Activated CD8-positive, alpha-beta memory T cell treated with anti-CD3 and anti-CD28 coated beads for 36 hours (primary cell): ENCODE data around the gene NELL2. TPM values are rescaled to one million over a fixed set of nuclear protein-coding genes. Genes with fewer than 3 reads are reported as not detected.

ENCODE experiments used
- CTCF ChIA-PET: fragments of 350-600 bp; sonication (Branson Sonifier 250); formaldehyde crosslinking; loops from one replicate; lab custom pipeline; 2021; ENCODE audit warnings: antibody characterized with exemption; lab: Charles Lee
- POLR2A ChIA-PET: fragments of 350-600 bp; sonication (Branson Sonifier 250); formaldehyde crosslinking; loops from one replicate; lab custom pipeline; 2021; ENCODE audit warnings: antibody characterized with exemption; lab: Charles Lee
- total RNA-seq, 2 experiments: library from RNA; stranded (reverse); gene quantifications; one replicate each; pipeline ENCODE4 v1.2.3, GENCODE V29; 2021

NELL2 gene
- total RNA-seq, 2 experiments from 2014 or later: 48.3 to 50.0 TPM

GRCh38 chr12:44663291-44663690, 212.8 kb downstream of the NELL2 start:
- ChIA-PET CTCF (no interaction called here), POLR2A (no interaction called here)

- CTCF ChIA-PET: no interaction called here
- POLR2A ChIA-PET: no interaction called here
Observed at GRCh38 chr12:44655846-44656245, 220.3 kb downstream of the NELL2 start.

GRCh38 chr12:44654646-44655639, 221.2 kb downstream of the NELL2 start:
- POLR2A ChIA-PET: no interaction called here
- CTCF ChIA-PET: no interaction called here

DNA sequence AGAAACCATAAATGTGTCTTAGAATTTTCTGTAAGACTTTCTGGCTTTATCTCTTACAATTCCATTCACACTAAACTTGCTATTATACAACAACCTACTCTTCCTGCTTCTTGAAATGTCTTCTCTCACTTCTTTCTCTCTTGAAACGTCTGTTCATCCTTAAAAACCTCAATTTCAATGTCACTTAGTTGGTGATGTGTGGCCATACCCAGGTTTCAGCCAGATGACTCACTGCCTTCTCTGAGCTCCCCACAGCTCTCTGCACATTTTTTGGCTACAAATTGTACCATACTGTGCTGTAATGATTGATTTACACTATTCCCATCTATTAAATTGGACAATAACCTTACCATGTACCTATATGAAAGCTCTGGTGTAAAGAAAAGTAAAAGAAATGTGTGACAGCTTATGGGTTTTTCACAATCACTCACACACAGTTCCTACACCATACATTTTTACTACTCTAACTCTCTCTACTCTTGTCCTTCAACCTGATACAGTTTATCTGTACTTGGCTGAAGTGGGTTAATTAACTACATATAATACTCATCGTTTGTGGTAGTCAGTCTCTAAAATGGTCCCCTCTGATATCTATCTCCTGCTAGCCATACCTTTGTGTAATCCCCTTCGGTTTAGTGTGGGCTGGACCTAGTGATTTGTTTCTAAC, 222.1 kb downstream of the NELL2 start:
- POLR2A ChIA-PET: no interaction called here
- CTCF ChIA-PET: no interaction called here

DNA sequence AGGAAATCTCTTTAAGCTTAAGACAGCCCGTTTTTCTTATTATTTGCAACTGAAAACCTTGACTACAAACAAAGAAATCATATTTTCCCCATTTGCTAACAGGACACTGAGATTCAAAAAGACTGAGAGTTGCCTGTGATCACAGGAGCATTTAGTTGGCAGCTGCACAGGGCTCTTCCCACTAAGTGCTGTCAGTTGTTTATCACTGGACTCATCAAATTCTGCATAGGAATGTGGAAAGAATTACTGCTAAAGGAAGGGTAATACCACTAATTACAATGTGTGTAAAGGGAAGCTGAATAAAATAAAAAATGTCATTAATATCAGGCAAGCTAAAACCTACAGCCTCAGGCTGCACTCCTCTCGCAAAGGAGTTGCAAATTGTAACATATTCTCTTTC, 226.4 kb downstream of the NELL2 start:
- ChIA-PET CTCF (no interaction called here), POLR2A (no interaction called here)

- ChIA-PET CTCF (no interaction called here), POLR2A (no interaction called here)
Observed at GRCh38 chr12:44647917-44648690, 228.0 kb downstream of the NELL2 start.

- POLR2A ChIA-PET: no interaction called here
- CTCF ChIA-PET: no interaction called here
Observed at GRCh38 chr12:44640427-44641190, 235.5 kb downstream of the NELL2 start.

GRCh38 chr12:44637875-44638274, 238.2 kb downstream of the NELL2 start:
- POLR2A ChIA-PET: no interaction called here
- CTCF ChIA-PET: no interaction called here

- ChIA-PET CTCF (no interaction called here), POLR2A (no interaction called here)
Observed at GRCh38 chr12:44628180-44628579, 247.9 kb downstream of the NELL2 start.

- ChIA-PET POLR2A (no interaction called here), CTCF (no interaction called here)
Observed at GRCh38 chr12:44627387-44628166, 248.5 kb downstream of the NELL2 start.

DNA sequence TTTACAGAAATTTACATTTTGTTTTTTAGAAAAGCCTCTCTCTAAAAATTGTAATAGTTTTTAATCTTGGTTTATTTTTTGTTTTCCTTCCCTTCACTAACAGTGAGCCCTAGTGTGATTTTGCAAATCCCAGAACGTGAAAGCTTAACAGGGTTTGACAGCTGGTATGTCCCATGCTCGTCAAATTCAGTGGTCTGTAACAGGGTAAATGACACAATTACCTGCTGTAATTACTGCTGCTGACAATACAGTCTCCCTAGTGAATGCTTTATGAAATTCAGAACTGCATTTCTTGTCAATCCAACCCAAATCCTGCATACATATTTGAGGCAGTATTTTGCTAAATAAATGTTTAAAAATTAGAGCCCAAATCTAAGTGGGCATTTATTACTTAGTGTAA, 249.2 kb downstream of the NELL2 start:
- CTCF ChIA-PET: no interaction called here
- POLR2A ChIA-PET: no interaction called here

- ChIA-PET CTCF (no interaction called here), POLR2A (no interaction called here)
Observed at GRCh38 chr12:44618946-44619345, 257.2 kb downstream of the NELL2 start.

DNA sequence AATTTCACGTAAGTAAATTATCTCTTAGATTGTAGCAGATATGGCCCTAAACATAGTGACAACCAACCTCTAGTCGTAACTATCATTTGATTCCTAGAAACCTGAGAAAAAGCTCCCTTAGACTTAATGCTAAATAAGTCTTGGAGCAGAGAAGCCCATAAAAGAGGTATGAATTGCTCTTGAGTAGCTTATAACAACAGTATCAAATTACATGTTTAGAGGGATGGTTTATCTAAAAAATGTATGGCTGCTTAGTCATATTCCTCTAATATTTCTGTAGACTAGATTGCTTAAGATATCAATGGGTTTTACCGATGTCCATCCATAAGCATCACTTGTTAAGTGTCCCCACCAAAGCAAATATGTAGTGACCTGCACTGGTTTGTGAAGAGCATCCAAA, 259.7 kb downstream of the NELL2 start:
- CTCF ChIA-PET: no interaction called here
- POLR2A ChIA-PET: no interaction called here

- CTCF ChIA-PET: no interaction called here
- POLR2A ChIA-PET: no interaction called here
Observed at GRCh38 chr12:44611538-44611937, 264.6 kb downstream of the NELL2 start.

GRCh38 chr12:44603701-44604100, 272.4 kb downstream of the NELL2 start:
- ChIA-PET POLR2A (no interaction called here), CTCF (no interaction called here)

DNA sequence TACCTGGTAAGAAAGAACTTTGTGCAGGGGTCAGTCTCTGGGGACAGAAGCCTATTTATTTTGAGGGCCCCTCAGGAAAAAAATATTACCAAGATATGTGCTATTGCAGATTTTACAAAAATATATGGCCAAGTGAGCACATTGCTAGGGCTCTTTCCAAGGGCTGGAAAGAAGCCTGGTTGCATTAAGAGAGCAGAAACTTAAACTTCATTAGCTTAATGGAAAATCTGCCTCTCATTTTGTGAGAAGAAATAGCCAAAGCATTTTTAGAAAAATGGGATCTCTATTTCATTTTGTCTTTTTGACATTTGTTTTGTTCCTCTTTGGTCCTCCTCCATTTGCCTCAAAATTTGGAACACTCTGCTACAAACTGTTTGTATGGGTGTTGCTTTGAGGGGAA, 283.5 kb downstream of the NELL2 start:
- POLR2A ChIA-PET: no interaction called here

DNA sequence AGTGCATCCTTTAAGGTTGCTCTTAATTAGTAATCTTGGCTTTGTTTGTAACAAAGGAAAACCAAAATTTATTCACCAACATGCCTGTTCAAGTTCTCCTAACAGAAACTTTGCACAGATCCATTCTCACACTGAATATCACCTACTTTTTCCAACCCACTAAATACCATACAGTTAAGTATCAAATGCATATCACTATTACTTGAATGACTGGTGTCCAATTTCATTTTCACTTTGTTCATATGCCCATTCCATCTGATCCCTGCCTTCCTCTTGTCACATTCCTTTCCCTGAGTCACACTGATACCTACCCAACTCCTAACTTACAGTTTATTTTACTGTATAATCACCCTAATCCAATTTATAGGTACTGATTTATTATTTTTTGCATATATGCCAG, 286.4 kb downstream of the NELL2 start:
- ChIA-PET POLR2A (no interaction called here), CTCF (no interaction called here)

More for the DNA sequence above, 283.5 kb downstream of the NELL2 start:
- CTCF ChIA-PET: no interaction called here

GRCh38 chr12:44588651-44589050, 287.5 kb downstream of the NELL2 start:
- ChIA-PET CTCF (no interaction called here), POLR2A (no interaction called here)

- ChIA-PET POLR2A (no interaction called here), CTCF (no interaction called here)
Observed at GRCh38 chr12:44584625-44585024, 291.5 kb downstream of the NELL2 start.
